ENCODE results near the gene SAMD15.

DNA sequence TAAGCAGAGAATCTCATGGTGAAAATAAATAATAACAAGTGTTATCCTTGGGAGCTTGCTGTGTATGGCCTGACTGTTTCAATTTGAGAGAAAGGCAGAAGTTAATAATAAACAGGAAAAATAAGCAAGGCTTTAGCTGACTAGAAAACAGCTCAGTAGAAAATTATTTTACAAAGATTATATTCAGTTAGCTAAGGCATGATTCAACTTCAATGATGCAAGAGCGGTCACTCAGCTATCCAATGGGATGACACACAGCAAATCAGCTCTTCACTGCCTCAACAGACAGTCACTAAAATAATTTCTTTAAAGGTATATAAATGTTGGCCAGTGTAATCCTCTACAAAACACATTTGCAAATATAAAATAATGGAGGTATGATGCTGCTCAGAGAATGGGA lies 37.8 kb upstream of the SAMD15 start:
- TF ChIP-seq, protein P1, sequence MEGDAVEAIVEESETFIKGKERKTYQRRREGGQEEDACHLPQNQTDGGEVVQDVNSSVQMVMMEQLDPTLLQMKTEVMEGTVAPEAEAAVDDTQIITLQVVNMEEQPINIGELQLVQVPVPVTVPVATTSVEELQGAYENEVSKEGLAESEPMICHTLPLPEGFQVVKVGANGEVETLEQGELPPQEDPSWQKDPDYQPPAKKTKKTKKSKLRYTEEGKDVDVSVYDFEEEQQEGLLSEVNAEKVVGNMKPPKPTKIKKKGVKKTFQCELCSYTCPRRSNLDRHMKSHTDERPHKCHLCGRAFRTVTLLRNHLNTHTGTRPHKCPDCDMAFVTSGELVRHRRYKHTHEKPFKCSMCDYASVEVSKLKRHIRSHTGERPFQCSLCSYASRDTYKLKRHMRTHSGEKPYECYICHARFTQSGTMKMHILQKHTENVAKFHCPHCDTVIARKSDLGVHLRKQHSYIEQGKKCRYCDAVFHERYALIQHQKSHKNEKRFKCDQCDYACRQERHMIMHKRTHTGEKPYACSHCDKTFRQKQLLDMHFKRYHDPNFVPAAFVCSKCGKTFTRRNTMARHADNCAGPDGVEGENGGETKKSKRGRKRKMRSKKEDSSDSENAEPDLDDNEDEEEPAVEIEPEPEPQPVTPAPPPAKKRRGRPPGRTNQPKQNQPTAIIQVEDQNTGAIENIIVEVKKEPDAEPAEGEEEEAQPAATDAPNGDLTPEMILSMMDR (conservative IDR thresholded peaks at IDR 0.05; ENCODE audit: low read depth, low read length) = no peak
- TF ChIP-seq EZH2phosphoT487 (IDR thresholded peaks at IDR 0.05; ENCODE audit: borderline replicate concordance, low read length) (no peak), EZH2 (IDR thresholded peaks at IDR 0.05; ENCODE audit: low read length, unreplicated experiment) (no peak)
